HepG2 (cell line): ENCODE results near the gene GLRX5. TPM values are rescaled to one million over a fixed set of nuclear protein-coding genes. Genes with fewer than 3 reads are reported as not detected.

Experiments
- ARNTL ChIP-seq: sonication (generic); formaldehyde crosslinking; IDR thresholded peaks from 2 replicates; pipeline ENCODE4 v1.4.0; 2020; ENCODE audit warnings: mild to moderate bottlenecking, missing genetic modification reagents
- CEBPB ChIP-seq: IDR thresholded peaks from 2 replicates; pipeline ENCODE4 v1.6.1; 2011; ENCODE audit warnings: low read depth, low read length, improper control_type of control experiment, borderline replicate concordance
- DNMT1 ChIP-seq: sonication (generic); formaldehyde crosslinking; IDR thresholded peaks from 2 replicates; pipeline ENCODE4 v1.5.1; 2020; ENCODE audit warnings: mild to moderate bottlenecking, missing genetic modification reagents
- HES4 ChIP-seq: sonication (generic); formaldehyde crosslinking; IDR thresholded peaks from 2 replicates; pipeline ENCODE4 v1.9.0; 2021; ENCODE audit warnings: mild to moderate bottlenecking, missing genetic modification reagents, borderline replicate concordance
- IKZF4 ChIP-seq: sonication (generic); formaldehyde crosslinking; IDR thresholded peaks from 2 replicates; pipeline ENCODE4 v1.5.1; 2020; ENCODE audit warnings: borderline replicate concordance, mild to moderate bottlenecking, low read depth, missing genetic modification reagents; ENCODE audit errors: not compliant biosample characterization
- MAFG ChIP-seq: sonication (generic); formaldehyde crosslinking; IDR thresholded peaks from 2 replicates; pipeline ENCODE4 v1.5.1; 2020; ENCODE audit warnings: mild to moderate bottlenecking, missing genetic modification reagents
- NFRKB ChIP-seq: fragments of 450-650 bp; IDR thresholded peaks from 2 replicates; pipeline ENCODE4 v1.6.1; 2017
- POLR2AphosphoS5 ChIP-seq: IDR thresholded peaks from 2 replicates; pipeline ENCODE4 v1.6.1; 2012; ENCODE audit warnings: low read depth, low read length
- RFX1 ChIP-seq: fragments of 450-650 bp; IDR thresholded peaks from 2 replicates; pipeline ENCODE4 v1.6.1; 2017
- SRSF9 ChIP-seq: fragments of 200-400 bp; formaldehyde crosslinking; IDR thresholded peaks from 2 replicates; pipeline ENCODE4 v1.6.1; 2018; ENCODE audit warnings: borderline replicate concordance, mild to moderate bottlenecking, low read depth, low read length; ENCODE audit not compliant: insufficient read depth, poor library complexity, severe bottlenecking
- SYNCRIP ChIP-seq: fragments of 200-400 bp; formaldehyde crosslinking; IDR thresholded peaks from 2 replicates; pipeline ENCODE4 v1.6.1; 2018; ENCODE audit warnings: mild to moderate bottlenecking, low read depth, low read length; ENCODE audit not compliant: insufficient read depth
- ZMYM3 ChIP-seq: sonication (generic); formaldehyde crosslinking; IDR thresholded peaks from 2 replicates; pipeline ENCODE4 v1.5.1; 2020; ENCODE audit warnings: mild to moderate bottlenecking, missing genetic modification reagents
- ZNF501 ChIP-seq: sonication (generic); formaldehyde crosslinking; IDR thresholded peaks from 2 replicates; pipeline ENCODE4 v1.5.1; 2020; ENCODE audit warnings: mild to moderate bottlenecking, moderate library complexity, missing genetic modification reagents
- ZNF563 ChIP-seq: sonication (generic); formaldehyde crosslinking; IDR thresholded peaks from 2 replicates; pipeline ENCODE4 v1.8.0; 2022; ENCODE audit warnings: mild to moderate bottlenecking, moderate library complexity, missing genetic modification reagents
- ZSCAN12 ChIP-seq: sonication (generic); formaldehyde crosslinking; IDR thresholded peaks from 2 replicates; pipeline ENCODE4 v1.9.0; 2021; ENCODE audit warnings: mild to moderate bottlenecking, missing genetic modification reagents
- polyA plus RNA-seq, 8 experiments: library from polyadenylated mRNA; depleted of rRNA in 3 of 8; stranded (reverse) in 7 of 8; unstranded in 1 of 8; fragments of >200 nt; fragmentation: Illumina TruSeq in 4 of 8; extraction: Trizol in 4 of 8; gene quantifications; 2 replicates each; pipeline versions ENCODE4 v1.2.1 to v1.2.3, GENCODE V29; 2011 to 2016; ENCODE audit warnings: low read depth in 4 of 8, missing spikeins in 1 of 8, mixed read lengths in 1 of 8; ENCODE audit not compliant: insufficient read depth in 1 of 8
- total RNA-seq, 5 experiments: library from RNA; depleted of rRNA; stranded (reverse); fragments of >200 nt; fragmentation: Illumina TruSeq; extraction: Trizol; gene quantifications; 2 replicates each; pipeline ENCODE4 v1.2.3, GENCODE V29; 2016; ENCODE audit warnings: low read depth in 1 of 5
- TF ChIP-seq, protein P1 (sequence below): sonication (generic); formaldehyde crosslinking; IDR thresholded peaks from 2 replicates; pipeline ENCODE4 v1.4.0; 2020; ENCODE audit warnings: missing genetic modification reagents
- TF ChIP-seq, protein P2 (sequence below): sonication (generic); formaldehyde crosslinking; conservative IDR thresholded peaks from 2 replicates; pipeline ENCODE4 v1.4.0; 2020; ENCODE audit warnings: missing genetic modification reagents
- TF ChIP-seq, protein P3 (sequence below): sonication (generic); formaldehyde crosslinking; IDR thresholded peaks from 2 replicates; pipeline ENCODE4 v1.5.1; 2020; ENCODE audit warnings: mild to moderate bottlenecking, missing genetic modification reagents, moderate library complexity
- TF ChIP-seq, protein P4 (sequence below): conservative IDR thresholded peaks from 2 replicates; pipeline ENCODE4 v1.6.1; 2018; ENCODE audit warnings: missing genetic modification reagents
- TF ChIP-seq, protein P5 (sequence below): sonication (generic); formaldehyde crosslinking; IDR thresholded peaks from 2 replicates; pipeline ENCODE4 v1.5.0; 2020; ENCODE audit warnings: missing genetic modification reagents
- TF ChIP-seq, protein P6 (sequence below): sonication (generic); formaldehyde crosslinking; IDR thresholded peaks from 2 replicates; pipeline ENCODE4 v1.8.0; 2022; ENCODE audit warnings: missing genetic modification reagents, low read depth, mild to moderate bottlenecking, borderline replicate concordance
- TF ChIP-seq, protein P7 (sequence below): sonication (generic); formaldehyde crosslinking; IDR thresholded peaks from 2 replicates; pipeline ENCODE4 v1.9.0; 2022; ENCODE audit warnings: low read depth, missing genetic modification reagents

GLRX5 gene
- total and polyA plus RNA-seq, 2 of the 13 experiments (the other 11 are each of a cell fraction or from before 2014, with no cell fraction given) = 122 to 146 TPM

DNA sequence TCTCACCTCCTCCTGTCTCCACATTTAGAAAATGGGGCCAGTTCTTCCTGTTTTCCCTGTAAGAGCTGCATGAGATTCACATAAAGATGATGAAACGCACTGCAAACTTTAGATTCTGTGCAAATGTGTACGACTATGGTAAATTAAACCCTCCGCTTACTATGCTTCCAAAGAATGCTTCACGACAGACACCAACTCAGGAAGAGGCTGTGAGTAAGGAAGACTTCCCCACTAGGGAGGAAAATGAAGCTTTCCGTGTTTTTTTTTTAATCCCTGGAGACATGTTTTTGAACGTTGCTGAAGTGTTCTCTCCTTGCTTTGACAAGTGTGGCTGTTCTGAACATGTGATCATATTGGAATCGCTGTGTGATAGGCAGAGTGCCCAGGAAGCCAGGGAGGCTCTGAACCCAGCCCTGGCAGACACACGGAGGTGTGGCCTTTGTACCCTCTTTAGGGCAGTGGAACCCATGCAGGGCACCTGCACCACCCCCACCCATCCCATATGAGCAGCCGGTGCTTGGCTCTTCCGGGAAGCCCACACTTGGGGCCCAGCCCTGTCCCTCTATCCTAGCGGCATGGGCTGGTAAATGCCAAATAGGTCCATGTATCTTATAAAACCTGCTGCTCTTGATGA is 10.9 kb upstream of the GLRX5 start (continued):
- TF ChIP-seq IKZF4 (no peak), ZSCAN12 (CRISPR knock-in tag) (no peak), ARNTL (no peak), SRSF9 (no peak), NFRKB (no peak), DNMT1 (CRISPR knock-in tag) (no peak), CEBPB (no peak), ZNF563 (CRISPR knock-in tag) (no peak; the same call in 1 of the 2 replicates), RFX1 (no peak), POLR2AphosphoS5 (peak; percentile 48; the same call in 1 of the 2 replicates), HES4 (CRISPR knock-in tag) (no peak), ZNF501 (no peak), MAFG (CRISPR knock-in tag) (no peak), ZMYM3 (no peak), SYNCRIP (no peak)
- TF ChIP-seq, protein P1, sequence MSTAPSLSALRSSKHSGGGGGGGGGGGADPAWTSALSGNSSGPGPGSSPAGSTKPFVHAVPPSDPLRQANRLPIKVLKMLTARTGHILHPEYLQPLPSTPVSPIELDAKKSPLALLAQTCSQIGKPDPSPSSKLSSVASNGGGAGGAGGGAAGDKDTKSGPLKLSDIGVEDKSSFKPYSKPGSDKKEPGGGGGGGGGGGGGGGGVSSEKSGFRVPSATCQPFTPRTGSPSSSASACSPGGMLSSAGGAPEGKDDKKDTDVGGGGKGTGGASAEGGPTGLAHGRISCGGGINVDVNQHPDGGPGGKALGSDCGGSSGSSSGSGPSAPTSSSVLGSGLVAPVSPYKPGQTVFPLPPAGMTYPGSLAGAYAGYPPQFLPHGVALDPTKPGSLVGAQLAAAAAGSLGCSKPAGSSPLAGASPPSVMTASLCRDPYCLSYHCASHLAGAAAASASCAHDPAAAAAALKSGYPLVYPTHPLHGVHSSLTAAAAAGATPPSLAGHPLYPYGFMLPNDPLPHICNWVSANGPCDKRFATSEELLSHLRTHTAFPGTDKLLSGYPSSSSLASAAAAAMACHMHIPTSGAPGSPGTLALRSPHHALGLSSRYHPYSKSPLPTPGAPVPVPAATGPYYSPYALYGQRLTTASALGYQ (CRISPR knock-in tag) = no peak
- TF ChIP-seq, protein P2, sequence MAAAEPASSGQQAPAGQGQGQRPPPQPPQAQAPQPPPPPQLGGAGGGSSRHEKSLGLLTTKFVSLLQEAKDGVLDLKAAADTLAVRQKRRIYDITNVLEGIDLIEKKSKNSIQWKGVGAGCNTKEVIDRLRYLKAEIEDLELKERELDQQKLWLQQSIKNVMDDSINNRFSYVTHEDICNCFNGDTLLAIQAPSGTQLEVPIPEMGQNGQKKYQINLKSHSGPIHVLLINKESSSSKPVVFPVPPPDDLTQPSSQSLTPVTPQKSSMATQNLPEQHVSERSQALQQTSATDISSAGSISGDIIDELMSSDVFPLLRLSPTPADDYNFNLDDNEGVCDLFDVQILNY (CRISPR knock-in tag) = no peak
- TF ChIP-seq, protein P3, sequence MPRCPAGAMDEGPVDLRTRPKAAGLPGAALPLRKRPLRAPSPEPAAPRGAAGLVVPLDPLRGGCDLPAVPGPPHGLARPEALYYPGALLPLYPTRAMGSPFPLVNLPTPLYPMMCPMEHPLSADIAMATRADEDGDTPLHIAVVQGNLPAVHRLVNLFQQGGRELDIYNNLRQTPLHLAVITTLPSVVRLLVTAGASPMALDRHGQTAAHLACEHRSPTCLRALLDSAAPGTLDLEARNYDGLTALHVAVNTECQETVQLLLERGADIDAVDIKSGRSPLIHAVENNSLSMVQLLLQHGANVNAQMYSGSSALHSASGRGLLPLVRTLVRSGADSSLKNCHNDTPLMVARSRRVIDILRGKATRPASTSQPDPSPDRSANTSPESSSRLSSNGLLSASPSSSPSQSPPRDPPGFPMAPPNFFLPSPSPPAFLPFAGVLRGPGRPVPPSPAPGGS (CRISPR knock-in tag) = no peak
- TF ChIP-seq, protein P4, sequence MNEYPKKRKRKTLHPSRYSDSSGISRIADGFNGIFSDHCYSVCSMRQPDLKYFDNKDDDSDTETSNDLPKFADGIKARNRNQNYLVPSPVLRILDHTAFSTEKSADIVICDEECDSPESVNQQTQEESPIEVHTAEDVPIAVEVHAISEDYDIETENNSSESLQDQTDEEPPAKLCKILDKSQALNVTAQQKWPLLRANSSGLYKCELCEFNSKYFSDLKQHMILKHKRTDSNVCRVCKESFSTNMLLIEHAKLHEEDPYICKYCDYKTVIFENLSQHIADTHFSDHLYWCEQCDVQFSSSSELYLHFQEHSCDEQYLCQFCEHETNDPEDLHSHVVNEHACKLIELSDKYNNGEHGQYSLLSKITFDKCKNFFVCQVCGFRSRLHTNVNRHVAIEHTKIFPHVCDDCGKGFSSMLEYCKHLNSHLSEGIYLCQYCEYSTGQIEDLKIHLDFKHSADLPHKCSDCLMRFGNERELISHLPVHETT = no peak
- TF ChIP-seq, protein P5, sequence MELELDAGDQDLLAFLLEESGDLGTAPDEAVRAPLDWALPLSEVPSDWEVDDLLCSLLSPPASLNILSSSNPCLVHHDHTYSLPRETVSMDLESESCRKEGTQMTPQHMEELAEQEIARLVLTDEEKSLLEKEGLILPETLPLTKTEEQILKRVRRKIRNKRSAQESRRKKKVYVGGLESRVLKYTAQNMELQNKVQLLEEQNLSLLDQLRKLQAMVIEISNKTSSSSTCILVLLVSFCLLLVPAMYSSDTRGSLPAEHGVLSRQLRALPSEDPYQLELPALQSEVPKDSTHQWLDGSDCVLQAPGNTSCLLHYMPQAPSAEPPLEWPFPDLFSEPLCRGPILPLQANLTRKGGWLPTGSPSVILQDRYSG (CRISPR knock-in tag) = no peak
- TF ChIP-seq, protein P6, sequence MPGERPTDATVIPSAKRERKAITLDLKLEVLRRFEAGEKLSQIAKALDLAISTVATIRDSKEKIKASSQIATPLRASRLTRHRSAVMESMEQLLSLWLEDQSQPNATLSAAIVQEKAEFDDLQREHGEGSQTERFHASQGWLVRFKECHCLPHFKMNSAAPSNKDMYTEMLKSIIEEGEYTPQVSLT (CRISPR knock-in tag) = no peak
- TF ChIP-seq, protein P7, sequence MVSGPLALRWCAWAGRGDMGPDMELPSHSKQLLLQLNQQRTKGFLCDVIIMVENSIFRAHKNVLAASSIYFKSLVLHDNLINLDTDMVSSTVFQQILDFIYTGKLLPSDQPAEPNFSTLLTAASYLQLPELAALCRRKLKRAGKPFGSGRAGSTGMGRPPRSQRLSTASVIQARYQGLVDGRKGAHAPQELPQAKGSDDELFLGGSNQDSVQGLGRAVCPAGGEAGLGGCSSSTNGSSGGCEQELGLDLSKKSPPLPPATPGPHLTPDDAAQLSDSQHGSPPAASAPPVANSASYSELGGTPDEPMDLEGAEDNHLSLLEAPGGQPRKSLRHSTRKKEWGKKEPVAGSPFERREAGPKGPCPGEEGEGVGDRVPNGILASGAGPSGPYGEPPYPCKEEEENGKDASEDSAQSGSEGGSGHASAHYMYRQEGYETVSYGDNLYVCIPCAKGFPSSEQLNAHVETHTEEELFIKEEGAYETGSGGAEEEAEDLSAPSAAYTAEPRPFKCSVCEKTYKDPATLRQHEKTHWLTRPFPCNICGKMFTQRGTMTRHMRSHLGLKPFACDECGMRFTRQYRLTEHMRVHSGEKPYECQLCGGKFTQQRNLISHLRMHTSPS = peak; percentile 98
